ENCODE results near the gene SIX5.

Gene SIX5

GRCh38 chr19:45814166-45814780 is 45.2 kb upstream of the SIX5 start:
- H3K4me2 ChIP-seq (ENCODE audit: low read length), result no peak overlapping the region
- peaks cover 14% of the 10 kb centered on the region for H3K4me1 ChIP-seq (ENCODE audit: low read length)
- H3K9me3 ChIP-seq (ENCODE audit: insufficient read depth, low read length), result no peaks in the 10 kb centered on the region
- no peaks in the 10 kb centered on the region for H3K27me3 ChIP-seq (ENCODE audit: low read depth, low read length)
- H3K9ac ChIP-seq (ENCODE audit: low read length), result no peak overlapping the region
- TF ChIP-seq EZH2phosphoT487 (IDR thresholded peaks at IDR 0.05; ENCODE audit: low read depth) (no peak), CTCF (IDR thresholded peaks at IDR 0.05; ENCODE audit: low read depth, low read length) (no peak)
- H4K20me1 ChIP-seq (ENCODE audit: insufficient read depth, low read length), result 0 out of 2 replicates have a peak, but pooled peaks cover 4% of the 10 kb centered on the region
- H3K79me2 ChIP-seq (ENCODE audit: low read length), result no peaks in the 10 kb centered on the region
- H3K27ac ChIP-seq (ENCODE audit: low read length), result no peak overlapping the region
- no peak overlapping the region for H2AFZ ChIP-seq (ENCODE audit: low read depth, low read length)
- H3K36me3 ChIP-seq (replicated peaks; ENCODE audit: low read depth, low read length), result peaks cover 25% of the 10 kb centered on the region
- H3K4me3 ChIP-seq (ENCODE audit: low read length), result no peak overlapping the region

GRCh38 chr19:45812297-45812696 is 43.2 kb upstream of the SIX5 start:
- H3K36me3 ChIP-seq (replicated peaks; ENCODE audit: low read depth, low read length), result peaks cover 19% of the 10 kb centered on the region
- H3K27me3 ChIP-seq (ENCODE audit: low read depth, low read length), result no peaks in the 10 kb centered on the region
- H3K9me3 ChIP-seq (ENCODE audit: insufficient read depth, low read length), result no peaks in the 10 kb centered on the region
- H3K4me2 ChIP-seq (ENCODE audit: low read length), result no peak overlapping the region
- no peak for TF ChIP-seq CTCF (IDR thresholded peaks at IDR 0.05; ENCODE audit: low read depth, low read length)
- no peak for TF ChIP-seq EZH2phosphoT487 (IDR thresholded peaks at IDR 0.05; ENCODE audit: low read depth)
- H3K4me1 ChIP-seq (ENCODE audit: low read length), result peaks cover 17% of the 10 kb centered on the region
- H4K20me1 ChIP-seq (ENCODE audit: insufficient read depth, low read length), result 0 out of 2 replicates have a peak, but pooled peaks cover 4% of the 10 kb centered on the region
- no peak overlapping the region for H2AFZ ChIP-seq (ENCODE audit: low read depth, low read length)
- no peaks in the 10 kb centered on the region for H3K79me2 ChIP-seq (ENCODE audit: low read length)
- no peak overlapping the region for H3K9ac ChIP-seq (ENCODE audit: low read length)
- H3K4me3 ChIP-seq (ENCODE audit: low read length), result no peak overlapping the region
- no peak overlapping the region for H3K27ac ChIP-seq (ENCODE audit: low read length)

- Histone ChIP-seq H3K4me2 (ENCODE audit: low read length) (peak overlapping the region; percentile 59), H3K4me1 (ENCODE audit: low read length) (peaks cover 17% of the 10 kb centered on the region), H4K20me1 (ENCODE audit: insufficient read depth, low read length) (no peaks in the 10 kb centered on the region), H3K9ac (ENCODE audit: low read length) (no peak overlapping the region), H3K36me3 (replicated peaks; ENCODE audit: low read depth, low read length) (peaks cover 4% of the 10 kb centered on the region), H3K9me3 (ENCODE audit: insufficient read depth, low read length) (no peaks in the 10 kb centered on the region), H3K79me2 (ENCODE audit: low read length) (no peaks in the 10 kb centered on the region), H3K27ac (ENCODE audit: low read length) (peak overlapping the region; percentile 55), H2AFZ (ENCODE audit: low read depth, low read length) (peak overlapping the region; percentile 91), H3K27me3 (ENCODE audit: low read depth, low read length) (no peaks in the 10 kb centered on the region), H3K4me3 (ENCODE audit: low read length) (peak overlapping the region; percentile 16; the same call in 1 of the 2 replicates)
- TF ChIP-seq EZH2phosphoT487 (IDR thresholded peaks at IDR 0.05; ENCODE audit: low read depth), result no peak
- no peak for TF ChIP-seq CTCF (IDR thresholded peaks at IDR 0.05; ENCODE audit: low read depth, low read length)
These were observed 40.6 kb upstream of the SIX5 start for GRCh38 chr19:45809643-45810159.

- Histone ChIP-seq H3K4me3 (ENCODE audit: low read length) (no peak overlapping the region), H3K36me3 (replicated peaks; ENCODE audit: low read depth, low read length) (no peaks in the 10 kb centered on the region), H3K4me2 (ENCODE audit: low read length) (no peak overlapping the region), H3K27me3 (ENCODE audit: low read depth, low read length) (no peaks in the 10 kb centered on the region), H4K20me1 (ENCODE audit: insufficient read depth, low read length) (no peaks in the 10 kb centered on the region), H3K9ac (ENCODE audit: low read length) (no peak overlapping the region), H3K27ac (ENCODE audit: low read length) (no peak overlapping the region), H3K9me3 (ENCODE audit: insufficient read depth, low read length) (no peaks in the 10 kb centered on the region), H2AFZ (ENCODE audit: low read depth, low read length) (no peak overlapping the region), H3K4me1 (ENCODE audit: low read length) (peaks cover 24% of the 10 kb centered on the region), H3K79me2 (ENCODE audit: low read length) (no peaks in the 10 kb centered on the region)
- TF ChIP-seq CTCF (IDR thresholded peaks at IDR 0.05; ENCODE audit: low read depth, low read length), result no peak
- TF ChIP-seq EZH2phosphoT487 (IDR thresholded peaks at IDR 0.05; ENCODE audit: low read depth), result no peak
These were observed 36.7 kb upstream of the SIX5 start for GRCh38 chr19:45805719-45806118.

All from OCI-LY3 (cell line).